GM23338 (cell line): ENCODE data around the gene PCLAF.

Experiments used
- CTCF ChIP-seq, 2 experiments: fragments of 200-600 bp in 1 of 2; sonication (generic) in 1 of 2; conservative IDR thresholded peaks; 2 replicates each; pipeline versions ENCODE4 v1.5.1 to v1.6.1; 2016 to 2017; ENCODE audit warnings: antibody characterized with exemption in 2 of 2, low read depth in 2 of 2, mild to moderate bottlenecking in 2 of 2, moderate library complexity in 1 of 2
- STAT1 ChIP-seq: IDR thresholded peaks from one replicate; pipeline ENCODE4 v1.6.1; 2016; ENCODE audit warnings: antibody characterized with exemption; ENCODE audit not compliant: unreplicated experiment

- no peak for TF ChIP-seq CTCF (conservative IDR thresholded peaks at IDR 0.05; ENCODE audit: low read depth in 2 of 2)
- no peak for TF ChIP-seq STAT1
These were observed 25.8 kb downstream of the PCLAF start for GRCh38 chr15:64355348-64355943.
